Smooth muscle cell (in vitro differentiated cells): ENCODE results near the gene MIOX. TPM values are rescaled to one million over a fixed set of nuclear protein-coding genes. Genes with fewer than 3 reads are reported as not detected.

Experiments used
- DNase-seq: peaks from one replicate; lab custom pipeline; 2025; ENCODE audit not compliant: unreplicated experiment; lab: John Stamatoyannopoulos, UW
- H2AFZ ChIP-seq: fragments of 200-600 bp; sonication (generic); 2 replicates; pipeline ENCODE4 v1.6.0; 2016; ENCODE audit warnings: antibody characterized with exemption, low read depth, mild to moderate bottlenecking
- H3F3A ChIP-seq: fragments of 200-600 bp; sonication (generic); 2 replicates; pipeline ENCODE4 v1.6.0; 2017; ENCODE audit warnings: antibody characterized with exemption, low read depth
- H3K27ac ChIP-seq: fragments of 200-600 bp; sonication (generic); 2 replicates; pipeline ENCODE4 v1.5.1; 2016; ENCODE audit warnings: low read depth, mild to moderate bottlenecking
- H3K27me3 ChIP-seq: fragments of 200-600 bp; sonication (generic); 2 replicates; pipeline ENCODE4 v1.6.1; 2016; ENCODE audit warnings: low read depth, mild to moderate bottlenecking
- H3K36me3 ChIP-seq: fragments of 200-600 bp; sonication (generic); 2 replicates; pipeline ENCODE4 v1.5.1; 2016; ENCODE audit warnings: low read depth
- H3K4me1 ChIP-seq: fragments of 200-600 bp; sonication (generic); 2 replicates; pipeline ENCODE4 v1.5.1; 2016; ENCODE audit warnings: low read depth
- H3K4me2 ChIP-seq: fragments of 200-600 bp; sonication (generic); 2 replicates; pipeline ENCODE4 v1.6.0; 2016; ENCODE audit warnings: mild to moderate bottlenecking
- H3K4me3 ChIP-seq: fragments of 200-600 bp; sonication (generic); 2 replicates; pipeline ENCODE4 v1.5.1; 2016; ENCODE audit warnings: mild to moderate bottlenecking
- H3K79me2 ChIP-seq: fragments of 200-600 bp; sonication (generic); 2 replicates; pipeline ENCODE4 v1.6.0; 2016; ENCODE audit warnings: low read depth, mild to moderate bottlenecking
- H3K9ac ChIP-seq: fragments of 200-600 bp; sonication (generic); 2 replicates; pipeline ENCODE4 v1.6.0; 2016; ENCODE audit warnings: low read depth
- H3K9me3 ChIP-seq: fragments of 200-600 bp; sonication (generic); replicated peaks from 2 replicates; pipeline ENCODE4 v1.5.1; 2016; ENCODE audit warnings: low read depth
- H4K20me1 ChIP-seq: fragments of 200-600 bp; sonication (generic); 2 replicates; pipeline ENCODE4 v1.6.0; 2016; ENCODE audit warnings: low read depth
- CTCF ChIP-seq: fragments of 200-600 bp; sonication (generic); IDR thresholded peaks from 2 replicates; pipeline ENCODE4 v1.5.1; 2017; ENCODE audit warnings: borderline replicate concordance, mild to moderate bottlenecking, antibody characterized with exemption; ENCODE audit not compliant: insufficient read depth, poor library complexity, severe bottlenecking
- WGBS: methylation state at CpG from one replicate; pipeline ENCODE4 v1.1.7; 2016; ENCODE audit warnings: low lambda C conversion rate; 5-methylcytosine and 5-hydroxymethylcytosine counted together
- polyA plus RNA-seq: library from polyadenylated mRNA; unstranded; fragments of >200 nt; fragmentation: Nextera tagmentation; extraction: Ambion mirVana; gene quantifications from 2 replicates; pipeline ENCODE4 v1.2.1, GENCODE V29; 2016
- total RNA-seq: library from RNA; depleted of rRNA; stranded (reverse); fragments of >200 nt; gene quantifications from 2 replicates; pipeline ENCODE4 v1.2.3, GENCODE V29; 2014

Gene MIOX
- total and polyA plus RNA-seq, 2 experiments from 2014 or later = 0.49 TPM; not detected in 1

- Histone ChIP-seq H4K20me1 (no peaks in the 10 kb centered on the region), H3K79me2 (peaks cover 5% of the 10 kb centered on the region), H3F3A (peaks cover 5% of the 10 kb centered on the region), H3K9ac (no peak overlapping the region), H3K36me3 (no peaks in the 10 kb centered on the region), H3K4me3 (no peak overlapping the region), H2AFZ (no peak overlapping the region), H3K9me3 (no peaks in the 10 kb centered on the region), H3K27ac (no peak overlapping the region), H3K27me3 (no peaks in the 10 kb centered on the region), H3K4me2 (no peak overlapping the region), H3K4me1 (peaks cover 3% of the 10 kb centered on the region)
- WGBS = 93% methylated on average over 25 of the region's 31 CpGs
- DNase-seq = no peak
- TF ChIP-seq CTCF = no peak
Measured at GRCh38 chr22:50483977-50484853, 2.4 kb upstream of the MIOX start.

- Histone ChIP-seq H3K36me3 (no peaks in the 10 kb centered on the region), H3K4me2 (no peak overlapping the region), H3K4me3 (no peak overlapping the region), H3K79me2 (peaks cover 5% of the 10 kb centered on the region), H4K20me1 (no peaks in the 10 kb centered on the region), H3K27me3 (no peaks in the 10 kb centered on the region), H3F3A (peaks cover 5% of the 10 kb centered on the region), H3K9me3 (no peaks in the 10 kb centered on the region), H3K4me1 (peaks cover 3% of the 10 kb centered on the region), H3K9ac (no peak overlapping the region), H2AFZ (no peak overlapping the region), H3K27ac (no peak overlapping the region)
- DNase-seq = no peak
- TF ChIP-seq CTCF = no peak
- 83% methylated on average over 29 of the region's 29 CpGs for WGBS
Measured at GRCh38 chr22:50485221-50486131, 1.2 kb upstream of the MIOX start.

GRCh38 chr22:50487290-50488005 lies 789 bp downstream of the MIOX start:
- WGBS = 92% methylated on average over 23 of the region's 23 CpGs
- H4K20me1 ChIP-seq = no peaks in the 10 kb centered on the region
- H3K36me3 ChIP-seq = no peaks in the 10 kb centered on the region
- H3K27me3 ChIP-seq = no peaks in the 10 kb centered on the region
- no peaks in the 10 kb centered on the region for H3K9me3 ChIP-seq
- H3K4me3 ChIP-seq = no peak overlapping the region
- H3K4me2 ChIP-seq = no peak overlapping the region
- H3K9ac ChIP-seq = no peak overlapping the region
- no peaks in the 10 kb centered on the region for H3K79me2 ChIP-seq
- no peak overlapping the region for H2AFZ ChIP-seq
- peaks cover 5% of the 10 kb centered on the region for H3F3A ChIP-seq
- no peak overlapping the region for H3K27ac ChIP-seq
- no peak for DNase-seq
- H3K4me1 ChIP-seq = no peaks in the 10 kb centered on the region
- no peak for TF ChIP-seq CTCF
